ENCODE results near the gene ATP1A1. TPM values are rescaled to one million over a fixed set of nuclear protein-coding genes. Genes with fewer than 3 reads are reported as not detected.

Gene ATP1A1
- total RNA-seq, 1 donor from 2014 or later, result 213 TPM

DNA sequence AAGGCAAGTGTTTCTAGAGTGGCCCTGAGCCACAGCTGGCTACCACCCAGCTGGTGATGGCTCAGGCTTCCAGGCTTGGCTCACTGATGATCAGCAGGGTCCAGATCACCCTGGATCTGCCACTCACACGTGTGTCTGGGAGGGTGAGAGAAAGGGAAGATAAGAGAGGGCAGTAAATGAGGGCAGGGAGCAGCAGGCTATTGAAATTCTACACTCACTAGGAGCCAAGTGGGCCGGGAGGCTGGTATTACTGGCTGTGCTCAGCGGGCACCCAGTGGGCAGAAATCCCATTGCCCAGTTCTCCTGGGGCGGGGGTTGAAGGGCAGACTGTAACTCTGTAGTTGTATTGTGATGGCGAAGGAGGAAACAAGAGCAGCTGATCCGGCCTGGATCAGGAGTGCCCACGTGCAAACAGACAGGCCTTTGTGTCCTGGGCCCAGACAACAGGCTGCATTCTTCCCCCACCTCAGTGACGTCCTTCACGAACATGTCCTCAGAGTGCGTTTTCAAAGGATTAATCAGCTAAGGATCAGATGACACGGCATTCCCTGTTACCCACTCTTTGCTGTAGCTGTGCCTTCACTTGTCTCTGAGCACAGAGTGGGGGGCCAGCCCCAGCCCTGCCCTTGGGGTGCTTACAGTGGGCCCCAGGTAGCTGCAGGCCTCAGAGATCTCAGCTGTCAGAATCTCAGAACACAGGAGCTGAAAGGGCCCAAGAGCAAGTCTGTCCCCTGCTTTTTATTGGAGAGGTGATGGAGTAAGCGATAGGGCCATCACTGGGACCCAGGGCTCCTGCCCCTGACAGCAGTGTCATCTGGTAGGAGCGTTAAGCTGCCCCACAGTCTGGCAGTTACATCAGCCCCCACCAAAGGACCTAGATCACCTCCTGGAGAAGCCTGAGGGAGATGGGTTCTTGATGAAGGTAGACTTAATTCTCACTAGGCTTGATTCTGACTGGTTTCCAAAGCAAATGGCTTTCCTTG, 60.5 kb downstream of the ATP1A1 start:
- no peak for DNase-seq (ENCODE audit: extremely low read depth, low read depth, low spot score)

DNA sequence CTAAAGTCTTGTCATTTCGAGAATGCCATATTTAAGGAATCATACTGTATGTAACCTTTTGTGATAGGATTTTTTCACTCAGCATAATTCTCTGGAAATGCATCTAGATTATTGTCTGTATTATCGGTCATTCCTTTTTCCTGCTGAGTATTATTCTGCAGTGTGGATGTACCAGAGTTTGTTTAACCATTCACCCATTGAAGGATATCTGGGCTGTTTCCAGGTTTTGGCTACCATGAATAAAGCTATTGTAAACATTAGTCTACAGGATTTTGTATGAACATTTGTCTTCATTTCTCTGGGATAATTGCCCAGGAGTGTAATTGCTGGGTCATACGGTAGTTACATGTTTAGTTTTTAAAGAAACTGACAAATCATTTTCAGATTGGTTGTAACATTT, 61.8 kb downstream of the ATP1A1 start:
- no peak for DNase-seq (ENCODE audit: extremely low read depth, low read depth, low spot score)

GRCh38 chr1:116435806-116436610, 63.0 kb downstream of the ATP1A1 start:
- no peak for DNase-seq (ENCODE audit: extremely low read depth, low read depth, low spot score)

DNA sequence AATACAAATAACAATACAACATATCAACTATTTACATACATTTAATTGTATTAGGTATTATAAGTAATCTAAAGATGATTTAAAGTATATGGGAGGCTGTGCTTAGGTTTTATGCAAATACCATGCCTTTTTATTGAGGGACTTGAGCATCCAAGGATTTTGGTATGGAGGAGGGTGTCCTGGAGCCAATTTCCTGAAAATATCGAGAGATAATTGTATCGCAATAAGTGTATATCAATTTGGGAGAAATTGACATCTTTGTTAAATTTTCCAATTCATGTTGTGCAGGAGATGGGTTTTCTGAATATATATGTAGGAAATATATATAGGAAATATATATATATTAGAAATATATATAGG, 63.5 kb downstream of the ATP1A1 start:
- no peak for DNase-seq (ENCODE audit: extremely low read depth, low read depth, low spot score)

DNA sequence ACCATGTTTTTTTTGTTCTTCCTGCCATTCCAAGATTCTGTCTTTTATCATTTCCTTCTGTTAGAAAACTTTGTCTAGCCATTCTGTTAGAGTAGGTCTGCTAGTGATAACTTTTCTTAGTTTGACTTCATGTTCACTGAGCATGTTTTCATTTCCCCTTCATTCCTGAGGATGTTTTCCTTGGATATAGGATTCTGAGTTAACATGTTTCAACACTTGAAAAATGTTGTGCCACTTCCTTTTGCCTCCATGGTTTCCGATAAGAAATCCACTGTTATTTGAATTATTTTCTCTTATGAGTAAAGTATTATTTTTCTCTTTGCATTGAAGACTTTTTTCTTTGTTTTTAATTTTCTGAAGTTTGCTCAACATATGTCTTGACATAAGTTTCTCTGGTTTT, 66.7 kb downstream of the ATP1A1 start:
- no peak for DNase-seq (ENCODE audit: extremely low read depth, low read depth, low spot score)

DNA sequence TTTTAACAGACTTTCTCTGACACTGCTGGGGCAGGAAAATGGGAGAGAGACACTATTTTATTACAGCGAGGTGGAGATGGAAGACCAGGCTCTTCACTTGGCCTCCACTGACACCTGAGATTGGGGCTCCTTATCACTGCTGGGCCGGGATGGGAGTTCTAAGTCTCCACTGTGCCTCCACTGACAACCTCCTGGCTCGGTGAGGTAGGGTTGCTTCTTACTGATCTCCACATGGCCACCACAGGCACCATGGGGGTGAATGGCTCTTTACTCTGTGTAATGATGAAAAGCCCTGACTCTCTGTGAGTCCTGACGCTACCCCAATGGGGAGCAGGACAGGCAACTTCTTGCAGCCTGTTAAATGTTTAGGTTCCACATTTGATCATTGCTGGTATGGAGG, 67.7 kb downstream of the ATP1A1 start:
- DNase-seq (ENCODE audit: extremely low read depth, low read depth, low spot score), result no peak

DNA sequence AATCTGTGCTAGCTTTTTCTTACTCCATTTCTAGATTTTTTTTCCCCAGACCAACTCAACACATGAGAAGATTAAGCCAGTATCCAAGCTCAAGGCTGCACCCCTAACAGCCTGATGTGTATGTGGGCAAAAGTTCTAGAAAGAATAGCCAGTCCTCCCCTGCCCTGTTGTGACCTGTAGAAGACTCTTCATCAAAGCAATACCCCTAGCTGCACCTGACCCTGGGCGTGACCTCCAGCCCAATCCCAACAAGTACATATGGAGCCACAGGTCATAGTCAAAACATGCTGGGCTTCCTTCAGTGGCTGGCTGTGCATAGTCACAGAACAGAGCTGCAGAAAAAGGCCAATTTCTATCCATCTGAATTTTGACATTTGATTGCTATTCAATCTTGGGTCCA, 72.5 kb downstream of the ATP1A1 start:
- no peak for DNase-seq (ENCODE audit: extremely low read depth, low read depth, low spot score)

DNA sequence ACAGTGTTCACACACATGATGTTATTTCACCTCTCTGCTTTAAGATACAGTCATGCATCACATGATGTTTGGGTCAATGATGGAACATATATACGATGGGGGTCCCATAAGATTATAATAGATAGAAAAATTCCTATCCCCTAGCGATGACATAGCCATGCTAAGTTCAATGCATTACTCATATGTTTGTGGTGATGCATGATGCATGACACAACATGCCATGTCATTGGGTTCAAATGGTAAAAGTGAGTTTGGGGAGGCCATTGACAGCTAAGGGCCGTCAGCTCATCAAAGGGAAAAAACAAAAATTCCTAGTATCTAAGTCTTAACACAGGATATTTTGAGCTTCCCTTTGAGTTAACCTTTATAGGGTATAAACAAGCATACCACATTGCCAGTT, 73.6 kb downstream of the ATP1A1 start:
- no peak for DNase-seq (ENCODE audit: extremely low read depth, low read depth, low spot score)

DNA sequence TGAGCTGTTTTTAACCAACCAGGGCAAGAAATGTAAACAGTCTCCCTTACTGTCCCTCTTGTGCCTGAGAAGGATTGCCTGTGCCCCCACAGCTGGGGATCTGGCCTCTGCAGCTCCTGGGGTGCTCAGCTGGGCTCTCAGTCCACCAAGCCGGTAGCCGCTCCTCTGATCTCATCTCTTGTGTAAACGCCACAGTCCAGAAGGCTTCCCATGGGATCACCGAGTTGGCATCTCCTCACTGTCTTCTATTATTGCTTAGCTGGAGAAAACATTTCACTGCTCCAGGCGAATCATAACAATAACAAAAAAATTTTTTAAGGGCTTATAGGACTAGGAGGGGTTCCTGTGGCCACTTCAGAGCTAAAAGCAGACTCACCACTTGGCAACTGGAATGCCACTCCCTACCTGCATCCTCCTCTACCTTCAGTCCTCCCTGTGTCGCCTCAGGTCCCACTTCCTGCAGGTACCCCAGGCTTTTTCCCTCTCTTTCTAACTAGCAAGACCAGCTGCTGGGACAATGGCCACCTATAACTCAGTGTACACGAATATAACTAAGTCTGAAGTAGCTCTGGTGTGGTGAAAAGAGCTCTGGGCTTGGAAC, 75.8 kb downstream of the ATP1A1 start:
- DNase-seq (ENCODE audit: extremely low read depth, low read depth, low spot score), result no peak

DNA sequence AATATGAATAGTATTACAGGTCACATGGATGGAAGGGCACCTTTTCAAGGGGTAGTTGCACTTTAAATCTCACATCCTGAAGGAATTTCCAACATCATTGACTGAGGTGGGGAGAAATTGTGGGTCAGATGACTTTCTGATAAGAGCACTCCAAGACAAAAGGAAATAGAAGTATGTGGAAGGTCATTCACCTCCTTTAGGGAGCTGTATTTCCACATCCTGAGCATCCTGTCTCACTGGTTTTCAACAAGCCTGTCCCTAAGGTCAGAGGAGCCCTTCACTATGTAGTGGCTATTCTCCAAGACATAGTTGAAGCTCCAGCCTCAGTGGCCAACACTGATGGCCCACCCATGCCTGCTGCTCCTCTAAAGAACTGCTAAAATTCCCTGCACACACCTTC, 76.5 kb downstream of the ATP1A1 start:
- DNase-seq (ENCODE audit: extremely low read depth, low read depth, low spot score), result no peak

GRCh38 chr1:116451702-116452101, 78.7 kb downstream of the ATP1A1 start:
- DNase-seq (ENCODE audit: extremely low read depth, low read depth, low spot score), result no peak

DNA sequence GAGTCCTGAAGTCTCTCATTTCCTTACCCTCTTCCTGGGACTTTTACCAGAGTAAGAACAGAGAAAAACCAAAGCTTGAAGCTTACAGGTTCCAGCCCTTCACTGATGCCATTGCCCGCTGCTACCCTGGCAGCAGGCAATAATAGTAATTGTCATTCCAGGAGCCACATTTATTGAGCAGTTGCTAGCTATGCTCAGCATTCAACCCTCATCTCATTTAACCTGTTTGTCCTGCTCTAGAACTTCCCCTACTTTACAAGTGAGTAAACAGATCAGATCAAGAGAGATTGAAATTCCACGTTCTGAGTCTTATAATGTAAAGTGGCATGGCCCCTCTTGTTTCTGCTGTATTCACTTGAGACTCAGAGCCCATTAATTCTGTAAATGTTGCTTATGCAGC, 80.4 kb downstream of the ATP1A1 start:
- no peak for DNase-seq (ENCODE audit: extremely low read depth, low read depth, low spot score)

DNA sequence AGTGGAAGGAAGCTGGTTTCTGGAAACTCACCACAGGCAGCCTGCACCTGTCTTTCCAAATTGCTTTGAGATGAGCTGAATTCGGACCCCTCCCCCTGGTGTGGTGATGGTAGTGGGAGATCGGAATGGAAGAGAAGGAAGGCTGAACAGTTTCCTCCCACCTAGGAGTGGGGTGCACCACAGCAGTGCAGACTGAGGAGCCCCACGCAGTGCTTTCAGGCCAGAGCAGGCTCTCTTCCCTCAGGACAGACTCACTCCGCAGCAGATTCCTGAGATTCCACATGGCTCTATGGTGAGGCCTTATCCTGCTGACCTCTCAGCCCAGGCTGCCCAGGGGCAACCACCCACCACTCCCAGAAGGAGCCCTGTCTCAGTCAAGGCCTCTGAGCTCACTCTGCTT, 80.9 kb downstream of the ATP1A1 start:
- no peak for DNase-seq (ENCODE audit: extremely low read depth, low read depth, low spot score)

Other genes with a start within 250 kb of the ATP1A1 start
- 8.2 and 17.2 TPM in 2 replicates for gene CD58, start 197.8 kb downstream of the ATP1A1 start, total RNA-seq